ENCODE results near the gene THADA. TPM values are rescaled to one million over a fixed set of nuclear protein-coding genes. Genes with fewer than 3 reads are reported as not detected.

Gene THADA
- total and polyA plus RNA-seq, 2 donors (not counting 3 experiments of a cell fraction or from before 2014, with no cell fraction given): 22.6 to 25.3 TPM

DNA sequence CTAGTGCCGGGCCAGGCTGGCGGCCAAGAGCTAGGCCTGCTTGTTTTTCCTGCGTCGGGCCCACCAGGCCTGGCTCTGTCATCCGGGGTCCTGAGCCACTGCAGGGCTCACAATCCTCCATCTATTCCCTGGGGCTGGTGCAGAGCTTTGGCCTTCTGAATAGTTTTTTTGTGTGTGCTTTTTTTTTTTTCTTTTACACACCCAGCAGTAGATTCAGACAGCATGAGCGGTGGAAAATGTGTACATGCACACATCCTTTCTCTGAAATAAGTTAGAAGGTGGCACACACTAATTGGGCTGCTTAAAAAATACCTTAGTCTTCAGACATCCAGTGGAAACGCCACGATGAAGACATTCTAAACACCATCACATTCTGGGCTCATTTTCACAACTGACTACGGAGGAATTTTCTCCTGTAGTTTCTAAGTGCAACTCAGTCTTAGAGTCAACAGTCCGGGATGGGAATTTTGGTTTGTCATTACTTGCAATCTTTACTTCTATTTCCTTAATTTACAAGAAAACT is 375.5 kb downstream of the THADA start:
- H2AFZ ChIP-seq (ENCODE audit: low read depth, low read length): peak overlapping the region; percentile 64
- H3K9me1 ChIP-seq (replicated peaks; ENCODE audit: control insufficient read depth, extremely low read depth, insufficient read depth, low read length): no peaks in the 10 kb centered on the region
- POLR2A ChIA-PET: interaction anchor here (3.4 kb wide), 1 partner anchor 46 kb away, joined by 12 read pairs; no protein-coding TSS in a partner anchor
- FAIRE-seq (peak; percentile 59), DNase-seq (ENCODE audit: low read depth, low spot score) (peak; percentile 71)
- H3K27me3 ChIP-seq (ENCODE audit: control insufficient read depth in 2 of 2, insufficient read depth in 2 of 2, low read length in 2 of 2): no peaks in the 10 kb centered on the region
- peaks cover 39% of the 10 kb centered on the region for H3K79me2 ChIP-seq (ENCODE audit: control insufficient read depth, insufficient read depth, low read length)
- H3K9ac ChIP-seq (replicated peaks; ENCODE audit: extremely low read depth, insufficient read depth, low read length): peak overlapping the region; percentile 90
- TF ChIP-seq JUN (IDR thresholded peaks at IDR 0.05; ENCODE audit: borderline replicate concordance, insufficient read depth, insufficient read length, low read depth) (no peak), POLR2A (IDR thresholded peaks at IDR 0.05; ENCODE audit: low read depth, low read length) (peak; percentile 10)
- CTCF ChIA-PET: interaction anchor here (0.5 to 12.8 kb wide), 12 partner anchors 9 to 272 kb away, joined by 3 to 240 read pairs (median 4); no protein-coding TSS in a partner anchor
- peak overlapping the region; percentile 88 for H3K27ac ChIP-seq (ENCODE audit: insufficient read depth, low read depth, low read length)
- H3K4me1 ChIP-seq (ENCODE audit: control insufficient read depth, extremely low read depth, insufficient read depth, low read length): peaks cover 54% of the 10 kb centered on the region
- peaks cover 0 to 6% of the 10 kb centered on the region in 2 experiments for H3K36me3 ChIP-seq (ENCODE audit: control insufficient read depth in 2 of 2, extremely low read depth in 1 of 2, insufficient read depth in 2 of 2, low read length in 2 of 2)
- intact Hi-C loops (cut with micrococcal nuclease): loop anchor here (5.0 kb wide), 1 partner anchor 178 kb away; no protein-coding TSS in a partner anchor
- dilution Hi-C loops (cut with MboI; ENCODE audit: extremely low pct_ligation_motif_present, low sequenced_read_pairs): loop anchor here (10.0 kb wide), 1 partner anchor 45 kb away; no protein-coding TSS in a partner anchor
- H3K9me3 ChIP-seq (replicated peaks; ENCODE audit: control insufficient read depth, insufficient read depth, low read length): no peaks in the 10 kb centered on the region
- H4K20me1 ChIP-seq (replicated peaks; ENCODE audit: control insufficient read depth, extremely low read depth, insufficient read depth, low read length): no peaks in the 10 kb centered on the region
- H3K4me3 ChIP-seq (replicated peaks in 1 of 3; ENCODE audit: insufficient read depth in 1 of 3, low read depth in 1 of 3, low read length in 3 of 3): peak overlapping the region in 2 of 3 experiments; percentile 0 to 37
- TSS peak; percentile 48 for BruUV-seq (replicated peaks)
- H3K4me2 ChIP-seq (ENCODE audit: insufficient read depth, low read length): peak overlapping the region; percentile 85

DNA sequence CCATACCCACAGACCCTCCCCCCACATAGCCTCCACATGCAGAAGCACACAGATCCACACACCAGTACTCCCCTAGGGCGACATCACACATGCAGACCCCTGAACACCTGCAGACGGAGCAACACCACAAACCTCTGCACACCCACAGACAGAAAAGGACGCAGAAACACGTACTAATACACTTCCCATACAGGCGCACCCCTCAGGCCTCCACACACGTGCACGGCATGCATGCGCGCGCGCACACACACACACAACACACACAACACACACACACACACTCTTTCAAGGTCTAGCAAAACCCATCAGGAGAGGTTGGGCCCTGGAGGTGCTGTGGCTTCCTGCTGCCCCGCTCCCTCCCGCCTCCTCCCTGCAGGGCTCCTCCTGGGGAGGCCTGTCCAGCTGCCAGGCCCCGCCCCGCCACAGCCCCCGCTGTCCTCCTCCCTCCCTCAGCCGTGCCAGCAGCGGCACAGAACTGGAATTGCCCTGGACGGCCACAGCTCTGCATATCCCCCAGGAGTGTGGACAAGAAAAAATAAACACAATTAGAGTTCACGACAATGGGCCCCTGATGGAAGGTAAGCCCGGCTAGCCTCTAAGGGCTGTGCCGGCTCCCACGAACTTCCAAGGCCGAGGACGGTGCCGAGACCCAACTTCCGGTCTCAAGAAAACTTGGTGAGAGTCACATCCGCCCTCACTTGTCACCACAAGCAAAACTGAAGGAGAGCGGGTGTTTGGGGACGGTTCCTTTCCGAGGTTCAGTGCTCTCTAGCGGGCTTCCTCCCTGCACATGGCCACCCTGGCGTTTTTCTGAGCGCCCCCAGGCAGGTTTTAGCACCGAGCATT is 376.2 kb downstream of the THADA start:
- Histone ChIP-seq H3K9me1 (replicated peaks; ENCODE audit: control insufficient read depth, extremely low read depth, insufficient read depth, low read length) (no peaks in the 10 kb centered on the region), H3K36me3 (ENCODE audit: control insufficient read depth in 2 of 2, extremely low read depth in 1 of 2, insufficient read depth in 2 of 2, low read length in 2 of 2) (peaks cover 0 to 2% of the 10 kb centered on the region in 2 experiments), H3K27me3 (ENCODE audit: control insufficient read depth in 2 of 2, insufficient read depth in 2 of 2, low read length in 2 of 2) (no peaks in the 10 kb centered on the region), H4K20me1 (replicated peaks; ENCODE audit: control insufficient read depth, extremely low read depth, insufficient read depth, low read length) (no peaks in the 10 kb centered on the region), H2AFZ (ENCODE audit: low read depth, low read length) (peak overlapping the region; percentile 64), H3K4me3 (replicated peaks in 1 of 3; ENCODE audit: insufficient read depth in 1 of 3, low read depth in 1 of 3, low read length in 3 of 3) (peak overlapping the region in 2 of 3 experiments; percentile 0 to 37), H3K27ac (ENCODE audit: insufficient read depth, low read depth, low read length) (peak overlapping the region; percentile 88), H3K4me1 (ENCODE audit: control insufficient read depth, extremely low read depth, insufficient read depth, low read length) (peaks cover 54% of the 10 kb centered on the region), H3K4me2 (ENCODE audit: insufficient read depth, low read length) (peak overlapping the region; percentile 85), H3K9me3 (replicated peaks; ENCODE audit: control insufficient read depth, insufficient read depth, low read length) (no peaks in the 10 kb centered on the region), H3K9ac (replicated peaks; ENCODE audit: extremely low read depth, insufficient read depth, low read length) (peak overlapping the region; percentile 90), H3K79me2 (ENCODE audit: control insufficient read depth, insufficient read depth, low read length) (peaks cover 32% of the 10 kb centered on the region)
- FAIRE-seq (peak; percentile 77), DNase-seq (ENCODE audit: low read depth, low spot score) (peak; percentile 84)
- dilution Hi-C loops (cut with MboI; ENCODE audit: extremely low pct_ligation_motif_present, low sequenced_read_pairs): loop anchor here (10.0 kb wide), 1 partner anchor 45 kb away; no protein-coding TSS in a partner anchor
- intact Hi-C loops (cut with micrococcal nuclease): loop anchor here (5.0 kb wide), 1 partner anchor 177 kb away; no protein-coding TSS in a partner anchor
- ChIA-PET POLR2A (interaction anchor here (0.9 to 3.4 kb wide), 3 partner anchors 45 to 244 kb away, joined by 3 to 12 read pairs (median 3); no protein-coding TSS in a partner anchor), CTCF (interaction anchor here (0.7 to 12.8 kb wide), 9 partner anchors 45 to 272 kb away, joined by 3 to 240 read pairs (median 3); no protein-coding TSS in a partner anchor)
- TF ChIP-seq, protein P1, sequence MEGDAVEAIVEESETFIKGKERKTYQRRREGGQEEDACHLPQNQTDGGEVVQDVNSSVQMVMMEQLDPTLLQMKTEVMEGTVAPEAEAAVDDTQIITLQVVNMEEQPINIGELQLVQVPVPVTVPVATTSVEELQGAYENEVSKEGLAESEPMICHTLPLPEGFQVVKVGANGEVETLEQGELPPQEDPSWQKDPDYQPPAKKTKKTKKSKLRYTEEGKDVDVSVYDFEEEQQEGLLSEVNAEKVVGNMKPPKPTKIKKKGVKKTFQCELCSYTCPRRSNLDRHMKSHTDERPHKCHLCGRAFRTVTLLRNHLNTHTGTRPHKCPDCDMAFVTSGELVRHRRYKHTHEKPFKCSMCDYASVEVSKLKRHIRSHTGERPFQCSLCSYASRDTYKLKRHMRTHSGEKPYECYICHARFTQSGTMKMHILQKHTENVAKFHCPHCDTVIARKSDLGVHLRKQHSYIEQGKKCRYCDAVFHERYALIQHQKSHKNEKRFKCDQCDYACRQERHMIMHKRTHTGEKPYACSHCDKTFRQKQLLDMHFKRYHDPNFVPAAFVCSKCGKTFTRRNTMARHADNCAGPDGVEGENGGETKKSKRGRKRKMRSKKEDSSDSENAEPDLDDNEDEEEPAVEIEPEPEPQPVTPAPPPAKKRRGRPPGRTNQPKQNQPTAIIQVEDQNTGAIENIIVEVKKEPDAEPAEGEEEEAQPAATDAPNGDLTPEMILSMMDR (IDR thresholded peaks at IDR 0.05; ENCODE audit: extremely low read depth in 1 of 2, insufficient read depth in 1 of 2, low read depth in 1 of 2, low read length in 2 of 2): no peak
- TF ChIP-seq POLR2A (IDR thresholded peaks at IDR 0.05; ENCODE audit: low read depth, low read length) (peak; percentile 62), POLR2AphosphoS5 (IDR thresholded peaks at IDR 0.05; ENCODE audit: insufficient read depth, low read depth, low read length) (peak; percentile 47)
- no TSS peak for BruUV-seq (replicated peaks)

Data from endothelial cell of umbilical vein (primary cell).